OCI-LY1 (cell line): ENCODE measurements around the gene FBF1.

ENCODE experiments used
- H2AFZ ChIP-seq: fragments of 200-600 bp; sonication (generic), shearing (Covaris generic); 2 replicates; pipeline ENCODE4 v1.6.0; 2014; ENCODE audit warnings: antibody characterized with exemption, mild to moderate bottlenecking, low read length
- H3F3A ChIP-seq: fragments of 200-600 bp; sonication (generic), shearing (Covaris generic); 2 replicates; pipeline ENCODE4 v1.6.0; 2014; ENCODE audit warnings: mild to moderate bottlenecking, antibody characterized with exemption, low read length, moderate library complexity; ENCODE audit not compliant: insufficient read depth
- H3K27ac ChIP-seq: fragments of 200-600 bp; sonication (generic); 2 replicates; pipeline ENCODE4 v1.5.1; 2014; ENCODE audit warnings: low read length, mixed run types, mild to moderate bottlenecking, low read depth; ENCODE audit not compliant: poor library complexity, severe bottlenecking
- H3K27me3 ChIP-seq: fragments of 200-600 bp; sonication (generic); 2 replicates; pipeline ENCODE4 v1.6.0; 2014; ENCODE audit warnings: antibody characterized with exemption, mild to moderate bottlenecking, low read length, moderate library complexity; ENCODE audit not compliant: insufficient read depth
- H3K36me3 ChIP-seq: fragments of 200-600 bp; sonication (generic); 2 replicates; pipeline ENCODE4 v1.6.1; 2014; ENCODE audit warnings: mild to moderate bottlenecking, antibody characterized with exemption, low read length, moderate library complexity, mixed read lengths; ENCODE audit not compliant: insufficient read depth
- H3K4me1 ChIP-seq: fragments of 200-600 bp; sonication (generic); 2 replicates; pipeline ENCODE4 v1.5.1; 2014; ENCODE audit warnings: mild to moderate bottlenecking, low read length, moderate library complexity; ENCODE audit not compliant: insufficient read depth, severe bottlenecking
- H3K4me2 ChIP-seq: fragments of 200-600 bp; sonication (generic), shearing (Covaris generic); 2 replicates; pipeline ENCODE4 v1.6.1; 2014; ENCODE audit warnings: low read length
- H3K4me3 ChIP-seq: fragments of 200-600 bp; sonication (generic); 2 replicates; pipeline ENCODE4 v1.5.1; 2014; ENCODE audit warnings: low read length, low read depth, mild to moderate bottlenecking, mixed read lengths; ENCODE audit not compliant: poor library complexity, severe bottlenecking
- H3K79me2 ChIP-seq: fragments of 200-600 bp; shearing (Covaris generic); 2 replicates; pipeline ENCODE4 v1.6.1; 2016; ENCODE audit warnings: mixed run types, low read length, mixed read lengths; ENCODE audit not compliant: insufficient read depth
- H3K9ac ChIP-seq: fragments of 200-600 bp; sonication (generic), shearing (Covaris generic); 2 replicates; pipeline ENCODE4 v1.6.1; 2014; ENCODE audit warnings: mild to moderate bottlenecking, low read length, mixed read lengths
- H3K9me2 ChIP-seq: fragments of 200-600 bp; sonication (generic), shearing (Covaris generic); 2 replicates; pipeline ENCODE4 v1.6.1; 2014; ENCODE audit warnings: low read depth, mild to moderate bottlenecking, low read length, mixed read lengths
- H3K9me3 ChIP-seq: fragments of 200-600 bp; shearing (Covaris generic); 2 replicates; pipeline ENCODE4 v1.6.1; 2014; ENCODE audit warnings: low read length, mixed read lengths
- H4K20me1 ChIP-seq: fragments of 200-600 bp; sonication (generic), shearing (Covaris generic); 2 replicates; pipeline ENCODE4 v1.6.0; 2016; ENCODE audit warnings: mild to moderate bottlenecking, low read length; ENCODE audit not compliant: insufficient read depth
- EZH2 ChIP-seq: fragments of 200-600 bp; sonication (generic), shearing (Covaris generic); IDR thresholded peaks from 2 replicates; pipeline ENCODE4 v1.8.0; 2017; ENCODE audit warnings: borderline replicate concordance, mixed run types, mild to moderate bottlenecking, antibody characterized with exemption, low read length, moderate library complexity, mixed read lengths
- TF ChIP-seq, protein P1 (sequence below): fragments of 200-600 bp; sonication (generic), shearing (Covaris generic); IDR thresholded peaks from 2 replicates; pipeline ENCODE4 v1.5.1; 2017; ENCODE audit warnings: mild to moderate bottlenecking, antibody characterized with exemption, low read length, moderate library complexity, mixed read lengths

FBF1 gene

DNA sequence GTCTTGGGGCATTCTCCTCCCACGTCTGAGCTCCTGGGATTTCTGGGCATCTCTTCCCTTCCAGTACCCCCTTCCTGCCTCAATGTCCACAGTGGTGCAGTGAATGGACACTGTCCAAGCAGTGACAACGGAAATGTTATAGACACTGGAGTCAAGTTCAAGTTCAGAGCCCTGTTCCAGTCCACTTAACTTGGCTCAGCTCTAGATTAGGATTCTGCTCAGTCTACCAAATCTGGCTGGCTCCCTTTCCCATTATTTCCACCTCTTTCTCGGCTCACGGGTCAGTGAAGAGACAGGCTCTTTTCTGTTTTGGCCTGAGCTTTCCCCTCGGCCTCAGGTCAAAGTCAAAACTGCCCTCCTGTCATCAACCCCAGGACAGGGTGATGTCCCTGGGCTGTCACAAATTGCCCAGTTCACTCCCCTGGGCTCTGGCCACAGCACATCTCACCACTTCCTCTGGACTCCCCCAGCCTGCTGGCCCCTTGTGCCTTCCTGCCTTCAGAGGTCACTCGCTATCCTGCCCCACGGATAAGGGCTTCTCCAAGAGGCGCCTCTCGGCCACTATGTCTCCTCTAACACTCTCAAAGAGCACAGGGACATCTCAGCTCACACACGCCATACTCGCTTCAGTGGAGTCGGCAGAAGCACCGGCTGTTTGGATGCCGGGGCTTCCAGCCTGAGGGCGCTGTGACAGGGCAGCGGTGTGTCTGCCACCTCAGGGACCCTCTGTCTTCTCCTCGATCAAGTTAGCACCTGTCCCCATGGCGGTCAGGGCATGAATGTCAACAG is 18.5 kb downstream of the FBF1 start:
- no peaks in the 10 kb centered on the region for H3K4me1 ChIP-seq
- peaks cover 55% of the 10 kb centered on the region; the same call in 1 of the 2 replicates for H3K36me3 ChIP-seq
- H3K9ac ChIP-seq, result no peak overlapping the region
- TF ChIP-seq, protein P1, sequence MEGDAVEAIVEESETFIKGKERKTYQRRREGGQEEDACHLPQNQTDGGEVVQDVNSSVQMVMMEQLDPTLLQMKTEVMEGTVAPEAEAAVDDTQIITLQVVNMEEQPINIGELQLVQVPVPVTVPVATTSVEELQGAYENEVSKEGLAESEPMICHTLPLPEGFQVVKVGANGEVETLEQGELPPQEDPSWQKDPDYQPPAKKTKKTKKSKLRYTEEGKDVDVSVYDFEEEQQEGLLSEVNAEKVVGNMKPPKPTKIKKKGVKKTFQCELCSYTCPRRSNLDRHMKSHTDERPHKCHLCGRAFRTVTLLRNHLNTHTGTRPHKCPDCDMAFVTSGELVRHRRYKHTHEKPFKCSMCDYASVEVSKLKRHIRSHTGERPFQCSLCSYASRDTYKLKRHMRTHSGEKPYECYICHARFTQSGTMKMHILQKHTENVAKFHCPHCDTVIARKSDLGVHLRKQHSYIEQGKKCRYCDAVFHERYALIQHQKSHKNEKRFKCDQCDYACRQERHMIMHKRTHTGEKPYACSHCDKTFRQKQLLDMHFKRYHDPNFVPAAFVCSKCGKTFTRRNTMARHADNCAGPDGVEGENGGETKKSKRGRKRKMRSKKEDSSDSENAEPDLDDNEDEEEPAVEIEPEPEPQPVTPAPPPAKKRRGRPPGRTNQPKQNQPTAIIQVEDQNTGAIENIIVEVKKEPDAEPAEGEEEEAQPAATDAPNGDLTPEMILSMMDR, result no peak
- no peak for TF ChIP-seq EZH2
- no peaks in the 10 kb centered on the region for H3K9me3 ChIP-seq
- H3K27me3 ChIP-seq, result no peaks in the 10 kb centered on the region
- no peaks in the 10 kb centered on the region for H4K20me1 ChIP-seq
- H3K79me2 ChIP-seq, result no peaks in the 10 kb centered on the region
- H3K4me3 ChIP-seq, result no peak overlapping the region
- no peaks in the 10 kb centered on the region for H3F3A ChIP-seq
- H3K27ac ChIP-seq, result no peak overlapping the region
- H2AFZ ChIP-seq, result no peak overlapping the region
- H3K4me2 ChIP-seq, result no peak overlapping the region
- no peaks in the 10 kb centered on the region for H3K9me2 ChIP-seq

DNA sequence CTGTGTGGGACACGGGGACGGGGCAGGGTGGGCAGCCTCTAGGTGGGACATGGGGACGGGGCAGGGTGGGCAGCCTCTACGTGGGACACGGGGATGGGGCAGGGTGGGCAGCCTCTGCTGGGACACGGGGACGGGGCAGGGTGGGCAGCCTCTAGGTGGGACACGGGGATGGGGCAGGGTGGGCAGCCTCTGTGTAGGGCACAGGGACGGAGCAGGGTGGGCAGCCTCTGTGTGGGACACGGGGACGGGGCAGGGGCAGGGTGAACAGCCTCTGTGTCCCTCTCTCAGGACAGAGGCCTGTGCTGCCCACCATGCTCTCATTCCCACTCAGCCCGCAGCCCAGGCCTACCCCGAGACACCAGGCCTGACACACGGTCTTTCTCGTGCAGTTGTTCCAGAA is 19.2 kb downstream of the FBF1 start:
- Histone ChIP-seq H3K27me3 (no peaks in the 10 kb centered on the region), H2AFZ (no peak overlapping the region), H3K4me1 (no peaks in the 10 kb centered on the region), H3F3A (no peaks in the 10 kb centered on the region), H3K36me3 (peaks cover 51% of the 10 kb centered on the region; the same call in 1 of the 2 replicates), H3K9ac (no peak overlapping the region), H3K4me2 (no peak overlapping the region), H4K20me1 (no peaks in the 10 kb centered on the region), H3K27ac (no peak overlapping the region), H3K9me3 (no peaks in the 10 kb centered on the region), H3K79me2 (no peaks in the 10 kb centered on the region), H3K4me3 (no peak overlapping the region), H3K9me2 (no peaks in the 10 kb centered on the region)
- TF ChIP-seq, protein P1, result no peak
- TF ChIP-seq EZH2, result no peak

DNA sequence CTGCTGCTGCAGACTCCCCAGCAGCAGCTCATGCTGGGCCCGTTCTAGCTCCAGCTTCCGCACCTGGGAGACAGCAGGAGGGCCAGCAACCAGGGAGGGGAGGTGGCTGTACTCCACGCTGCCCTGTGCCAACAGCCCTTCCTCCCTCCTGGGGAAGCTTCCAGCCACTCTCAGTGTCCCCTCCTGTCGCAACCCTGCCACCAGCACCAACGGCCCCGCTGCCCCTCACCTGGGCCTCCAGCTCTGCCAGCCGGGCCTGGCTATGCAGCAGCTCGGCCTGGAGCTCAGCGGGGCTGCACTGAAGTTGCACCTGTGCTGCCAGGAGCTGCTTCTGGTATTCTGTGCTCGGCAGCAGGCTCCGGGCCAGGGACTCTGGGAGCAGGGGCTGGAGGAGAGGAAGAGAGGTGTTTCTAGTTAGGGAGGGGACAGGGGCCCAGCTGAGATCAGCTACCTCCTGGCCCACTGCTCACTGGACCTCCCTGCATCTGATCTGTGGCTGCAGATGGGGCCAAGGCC is 20.7 kb downstream of the FBF1 start:
- Histone ChIP-seq H4K20me1 (no peaks in the 10 kb centered on the region), H3K27ac (no peak overlapping the region), H3F3A (no peaks in the 10 kb centered on the region), H3K9me2 (no peaks in the 10 kb centered on the region), H3K27me3 (no peaks in the 10 kb centered on the region), H3K79me2 (no peaks in the 10 kb centered on the region), H2AFZ (no peak overlapping the region), H3K4me3 (no peak overlapping the region), H3K4me1 (no peaks in the 10 kb centered on the region), H3K4me2 (no peak overlapping the region), H3K36me3 (peaks cover 36% of the 10 kb centered on the region; the same call in 1 of the 2 replicates), H3K9ac (no peak overlapping the region), H3K9me3 (no peaks in the 10 kb centered on the region)
- TF ChIP-seq, protein P1, result no peak
- no peak for TF ChIP-seq EZH2
